Measurements from ENCODE around the gene FRMPD4.

FRMPD4 gene

GRCh38 chrX:12396584-12396983 lies 258.3 kb downstream of the FRMPD4 start:
- TF ChIP-seq CTCF (conservative IDR thresholded peaks at IDR 0.05; ENCODE audit: low read depth, low read length), result no peak
- DNase-seq (ENCODE audit: low read depth), result no peak

GRCh38 chrX:12400218-12400617 lies 261.9 kb downstream of the FRMPD4 start:
- no peak for DNase-seq (ENCODE audit: low read depth)
- no peak for TF ChIP-seq CTCF (conservative IDR thresholded peaks at IDR 0.05; ENCODE audit: low read depth, low read length)
- no peak overlapping the region for H3K4me3 ChIP-seq (ENCODE audit: low read length)

More at GRCh38 chrX:12396584-12396983, 258.3 kb downstream of the FRMPD4 start:
- H3K4me3 ChIP-seq (ENCODE audit: low read length), result no peak overlapping the region

GRCh38 chrX:12401252-12401651 lies 263.0 kb downstream of the FRMPD4 start:
- H3K4me3 ChIP-seq (ENCODE audit: low read length), result no peak overlapping the region
- DNase-seq (ENCODE audit: low read depth), result no peak
- TF ChIP-seq CTCF (conservative IDR thresholded peaks at IDR 0.05; ENCODE audit: low read depth, low read length), result no peak

- no peak overlapping the region for H3K4me3 ChIP-seq (ENCODE audit: low read length)
- no peak for TF ChIP-seq CTCF (conservative IDR thresholded peaks at IDR 0.05; ENCODE audit: low read depth, low read length)
These were observed 265.3 kb downstream of the FRMPD4 start for GRCh38 chrX:12403474-12404082.

GRCh38 chrX:12405306-12405705 lies 267.0 kb downstream of the FRMPD4 start:
- DNase-seq (ENCODE audit: low read depth), result no peak
- H3K4me3 ChIP-seq (ENCODE audit: low read length), result no peak overlapping the region
- TF ChIP-seq CTCF (conservative IDR thresholded peaks at IDR 0.05; ENCODE audit: low read depth, low read length), result no peak

More at GRCh38 chrX:12403474-12404082, 265.3 kb downstream of the FRMPD4 start:
- DNase-seq (ENCODE audit: low read depth), result no peak

GRCh38 chrX:12410523-12410922 lies 272.2 kb downstream of the FRMPD4 start:
- no peak overlapping the region for H3K4me3 ChIP-seq (ENCODE audit: low read length)
- no peak for TF ChIP-seq CTCF (conservative IDR thresholded peaks at IDR 0.05; ENCODE audit: low read depth, low read length)
- DNase-seq (ENCODE audit: low read depth), result no peak

GRCh38 chrX:12411831-12412230 lies 273.6 kb downstream of the FRMPD4 start:
- TF ChIP-seq CTCF (conservative IDR thresholded peaks at IDR 0.05; ENCODE audit: low read depth, low read length), result no peak
- DNase-seq (ENCODE audit: low read depth), result no peak

More at GRCh38 chrX:12411831-12412230, 273.6 kb downstream of the FRMPD4 start:
- H3K4me3 ChIP-seq (ENCODE audit: low read length), result no peak overlapping the region

All from retinal pigment epithelial cell (primary cell).